Measurements from ENCODE around the gene AGAP2. TPM values are rescaled to one million over a fixed set of nuclear protein-coding genes. Genes with fewer than 3 reads are reported as not detected.
A peak's percentile ranks its signal among the peaks of the same experiment; 100 is the strongest.

Gene AGAP2
- total and polyA plus RNA-seq, 2 of the 13 experiments (the other 11 are each of a cell fraction or from before 2014, with no cell fraction given) = 0.38 to 0.45 TPM

- TF ChIP-seq ZNF326 (CRISPR knock-in tag; IDR thresholded peaks at IDR 0.05; ENCODE audit: borderline replicate concordance) = peak; percentile 54; the same call in 1 of the 2 replicates
- 0 out of 2 replicates have a peak, but pooled peaks have one; percentile 8 for TF ChIP-seq PHF20 (CRISPR knock-in tag; IDR thresholded peaks at IDR 0.05)
- peak; percentile 95 for TF ChIP-seq AGO1 (IDR thresholded peaks at IDR 0.05; ENCODE audit: low read depth, low read length, poor library complexity, severe bottlenecking)
- TF ChIP-seq ZBTB38 (CRISPR knock-in tag; IDR thresholded peaks at IDR 0.05) = 0 out of 2 replicates have a peak, but pooled peaks have one; percentile 10
- TF ChIP-seq KDM2A (CRISPR knock-in tag; IDR thresholded peaks at IDR 0.05; ENCODE audit: borderline replicate concordance, low read depth) = peak; percentile 83; the same call in 1 of the 2 replicates
- no peak for TF ChIP-seq MAF1 (CRISPR knock-in tag; IDR thresholded peaks at IDR 0.05; ENCODE audit: borderline replicate concordance)
- TF ChIP-seq YY1 (IDR thresholded peaks at IDR 0.05; ENCODE audit: insufficient read depth, insufficient replicate concordance, low read depth, low read length) = peak; percentile 12
- TF ChIP-seq POLR2A (IDR thresholded peaks at IDR 0.05; ENCODE audit: insufficient read depth in 1 of 2, low read depth in 2 of 2, low read length in 2 of 2) = peak in 1 of 2 experiments; percentile 10; a peak in 1 of 4 replicates
- TF ChIP-seq ZZZ3 (CRISPR knock-in tag; IDR thresholded peaks at IDR 0.05; ENCODE audit: borderline replicate concordance) = no peak
- peak; percentile 27 for TF ChIP-seq POLR2G (IDR thresholded peaks at IDR 0.05; ENCODE audit: low read depth, low read length)
- no peak for TF ChIP-seq SIX4 (CRISPR knock-in tag; IDR thresholded peaks at IDR 0.05)
- peak; percentile 84 for TF ChIP-seq HNRNPLL (IDR thresholded peaks at IDR 0.05; ENCODE audit: low read depth, low read length, poor library complexity, severe bottlenecking)
Measured at GRCh38 chr12:57765698-57766463, 27.3 kb upstream of the AGAP2 start (continued).
